HepG2 (cell line): ENCODE measurements around the gene PKP3. TPM values are rescaled to one million over a fixed set of nuclear protein-coding genes. Genes with fewer than 3 reads are reported as not detected.

Source experiments
- ATF4 ChIP-seq, 2 experiments: fragments of 450-650 bp in 1 of 2; sonication (generic) in 1 of 2; formaldehyde crosslinking; IDR thresholded peaks; 2 replicates each; pipeline versions ENCODE4 v1.5.0 to v1.8.0; 2020 to 2022; ENCODE audit warnings: mild to moderate bottlenecking in 1 of 2, missing genetic modification reagents in 1 of 2
- CCAR2 ChIP-seq: fragments of 200-400 bp; formaldehyde crosslinking; optimal IDR thresholded peaks from 2 replicates; pipeline ENCODE3; 2018; ENCODE audit warnings: low read depth, mild to moderate bottlenecking, low read length, moderate library complexity
- JARID2 ChIP-seq: sonication (generic); formaldehyde crosslinking; IDR thresholded peaks from 2 replicates; pipeline ENCODE4 v1.8.1; 2023; ENCODE audit warnings: missing genetic modification reagents, inconsistent platforms; ENCODE audit not compliant: insufficient replicate concordance
- RAD21 ChIP-seq: fragments of 450-650 bp; formaldehyde crosslinking; IDR thresholded peaks from 2 replicates; pipeline ENCODE4 v1.5.0; 2020; ENCODE audit warnings: mild to moderate bottlenecking
- SMAD1 ChIP-seq: sonication (generic); formaldehyde crosslinking; IDR thresholded peaks from 2 replicates; pipeline ENCODE4 v1.4.0; 2020; ENCODE audit warnings: missing genetic modification reagents, low read depth, mild to moderate bottlenecking, borderline replicate concordance
- TFAP4 ChIP-seq: sonication (generic); IDR thresholded peaks from 2 replicates; pipeline ENCODE4 v1.6.1; 2016; ENCODE audit warnings: low read depth, borderline replicate concordance
- TFDP1 ChIP-seq: IDR thresholded peaks from 2 replicates; pipeline ENCODE4 v1.6.1; 2016; ENCODE audit warnings: missing compliant biosample characterization, missing genetic modification reagents, borderline replicate concordance
- ZNF274 ChIP-seq: sonication (generic); formaldehyde crosslinking; IDR thresholded peaks from 2 replicates; pipeline ENCODE4 v1.5.1; 2020; ENCODE audit warnings: mild to moderate bottlenecking, missing genetic modification reagents
- ZNF34 ChIP-seq: sonication (generic); formaldehyde crosslinking; IDR thresholded peaks from 2 replicates; pipeline ENCODE4 v1.4.0; 2020; ENCODE audit warnings: mild to moderate bottlenecking, missing genetic modification reagents, borderline replicate concordance
- ZNF563 ChIP-seq: sonication (generic); formaldehyde crosslinking; IDR thresholded peaks from 2 replicates; pipeline ENCODE4 v1.8.0; 2022; ENCODE audit warnings: mild to moderate bottlenecking, moderate library complexity, missing genetic modification reagents
- ZNF597 ChIP-seq: sonication (generic); formaldehyde crosslinking; IDR thresholded peaks from 2 replicates; pipeline ENCODE4 v1.5.0; 2020; ENCODE audit warnings: missing genetic modification reagents
- polyA plus RNA-seq, 8 experiments: library from polyadenylated mRNA; depleted of rRNA in 3 of 8; stranded (reverse) in 7 of 8; unstranded in 1 of 8; fragments of >200 nt; fragmentation: Illumina TruSeq in 4 of 8; extraction: Trizol in 4 of 8; gene quantifications; 2 replicates each; pipeline versions ENCODE4 v1.2.1 to v1.2.3, GENCODE V29; 2011 to 2016; ENCODE audit warnings: low read depth in 4 of 8, missing spikeins in 1 of 8, mixed read lengths in 1 of 8; ENCODE audit not compliant: insufficient read depth in 1 of 8
- total RNA-seq, 5 experiments: library from RNA; depleted of rRNA; stranded (reverse); fragments of >200 nt; fragmentation: Illumina TruSeq; extraction: Trizol; gene quantifications; 2 replicates each; pipeline ENCODE4 v1.2.3, GENCODE V29; 2016; ENCODE audit warnings: low read depth in 1 of 5
- TF ChIP-seq, protein P1 (sequence below): sonication (generic); formaldehyde crosslinking; IDR thresholded peaks from 2 replicates; pipeline ENCODE4 v1.5.1; 2020; ENCODE audit warnings: mild to moderate bottlenecking, moderate library complexity, missing genetic modification reagents
- TF ChIP-seq, protein P2 (sequence below): sonication (generic); formaldehyde crosslinking; IDR thresholded peaks from 2 replicates; pipeline ENCODE4 v1.4.0; 2020; ENCODE audit warnings: low read depth, mild to moderate bottlenecking, missing genetic modification reagents
- TF ChIP-seq, protein P3 (sequence below): sonication (generic); formaldehyde crosslinking; IDR thresholded peaks from 2 replicates; pipeline ENCODE4 v1.4.0; 2020; ENCODE audit warnings: missing genetic modification reagents

Gene PKP3
- total and polyA plus RNA-seq, 2 of the 13 experiments (the other 11 are each of a cell fraction or from before 2014, with no cell fraction given): 18.0 to 28.7 TPM

- TF ChIP-seq, protein P1, sequence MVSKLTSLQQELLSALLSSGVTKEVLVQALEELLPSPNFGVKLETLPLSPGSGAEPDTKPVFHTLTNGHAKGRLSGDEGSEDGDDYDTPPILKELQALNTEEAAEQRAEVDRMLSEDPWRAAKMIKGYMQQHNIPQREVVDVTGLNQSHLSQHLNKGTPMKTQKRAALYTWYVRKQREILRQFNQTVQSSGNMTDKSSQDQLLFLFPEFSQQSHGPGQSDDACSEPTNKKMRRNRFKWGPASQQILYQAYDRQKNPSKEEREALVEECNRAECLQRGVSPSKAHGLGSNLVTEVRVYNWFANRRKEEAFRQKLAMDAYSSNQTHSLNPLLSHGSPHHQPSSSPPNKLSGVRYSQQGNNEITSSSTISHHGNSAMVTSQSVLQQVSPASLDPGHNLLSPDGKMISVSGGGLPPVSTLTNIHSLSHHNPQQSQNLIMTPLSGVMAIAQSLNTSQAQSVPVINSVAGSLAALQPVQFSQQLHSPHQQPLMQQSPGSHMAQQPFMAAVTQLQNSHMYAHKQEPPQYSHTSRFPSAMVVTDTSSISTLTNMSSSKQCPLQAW (CRISPR knock-in tag): peak; percentile 15; the same call in 1 of the 2 replicates
- TF ChIP-seq, protein P2, sequence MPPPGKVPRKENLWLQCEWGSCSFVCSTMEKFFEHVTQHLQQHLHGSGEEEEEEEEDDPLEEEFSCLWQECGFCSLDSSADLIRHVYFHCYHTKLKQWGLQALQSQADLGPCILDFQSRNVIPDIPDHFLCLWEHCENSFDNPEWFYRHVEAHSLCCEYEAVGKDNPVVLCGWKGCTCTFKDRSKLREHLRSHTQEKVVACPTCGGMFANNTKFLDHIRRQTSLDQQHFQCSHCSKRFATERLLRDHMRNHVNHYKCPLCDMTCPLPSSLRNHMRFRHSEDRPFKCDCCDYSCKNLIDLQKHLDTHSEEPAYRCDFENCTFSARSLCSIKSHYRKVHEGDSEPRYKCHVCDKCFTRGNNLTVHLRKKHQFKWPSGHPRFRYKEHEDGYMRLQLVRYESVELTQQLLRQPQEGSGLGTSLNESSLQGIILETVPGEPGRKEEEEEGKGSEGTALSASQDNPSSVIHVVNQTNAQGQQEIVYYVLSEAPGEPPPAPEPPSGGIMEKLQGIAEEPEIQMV (CRISPR knock-in tag): peak; percentile 67; the same call in 1 of the 2 replicates
- TF ChIP-seq ZNF563 (CRISPR knock-in tag): peak; percentile 75
- TF ChIP-seq JARID2 (CRISPR knock-in tag): no peak
- TF ChIP-seq TFDP1: peak; percentile 82
- peak; percentile 73 for TF ChIP-seq SMAD1 (CRISPR knock-in tag)
- TF ChIP-seq CCAR2: no peak
- TF ChIP-seq RAD21: peak; percentile 50
- TF ChIP-seq, protein P3, sequence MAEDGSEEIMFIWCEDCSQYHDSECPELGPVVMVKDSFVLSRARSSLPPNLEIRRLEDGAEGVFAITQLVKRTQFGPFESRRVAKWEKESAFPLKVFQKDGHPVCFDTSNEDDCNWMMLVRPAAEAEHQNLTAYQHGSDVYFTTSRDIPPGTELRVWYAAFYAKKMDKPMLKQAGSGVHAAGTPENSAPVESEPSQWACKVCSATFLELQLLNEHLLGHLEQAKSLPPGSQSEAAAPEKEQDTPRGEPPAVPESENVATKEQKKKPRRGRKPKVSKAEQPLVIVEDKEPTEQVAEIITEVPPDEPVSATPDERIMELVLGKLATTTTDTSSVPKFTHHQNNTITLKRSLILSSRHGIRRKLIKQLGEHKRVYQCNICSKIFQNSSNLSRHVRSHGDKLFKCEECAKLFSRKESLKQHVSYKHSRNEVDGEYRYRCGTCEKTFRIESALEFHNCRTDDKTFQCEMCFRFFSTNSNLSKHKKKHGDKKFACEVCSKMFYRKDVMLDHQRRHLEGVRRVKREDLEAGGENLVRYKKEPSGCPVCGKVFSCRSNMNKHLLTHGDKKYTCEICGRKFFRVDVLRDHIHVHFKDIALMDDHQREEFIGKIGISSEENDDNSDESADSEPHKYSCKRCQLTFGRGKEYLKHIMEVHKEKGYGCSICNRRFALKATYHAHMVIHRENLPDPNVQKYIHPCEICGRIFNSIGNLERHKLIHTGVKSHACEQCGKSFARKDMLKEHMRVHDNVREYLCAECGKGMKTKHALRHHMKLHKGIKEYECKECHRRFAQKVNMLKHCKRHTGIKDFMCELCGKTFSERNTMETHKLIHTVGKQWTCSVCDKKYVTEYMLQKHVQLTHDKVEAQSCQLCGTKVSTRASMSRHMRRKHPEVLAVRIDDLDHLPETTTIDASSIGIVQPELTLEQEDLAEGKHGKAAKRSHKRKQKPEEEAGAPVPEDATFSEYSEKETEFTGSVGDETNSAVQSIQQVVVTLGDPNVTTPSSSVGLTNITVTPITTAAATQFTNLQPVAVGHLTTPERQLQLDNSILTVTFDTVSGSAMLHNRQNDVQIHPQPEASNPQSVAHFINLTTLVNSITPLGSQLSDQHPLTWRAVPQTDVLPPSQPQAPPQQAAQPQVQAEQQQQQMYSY: peak; percentile 88
- TF ChIP-seq ZNF34 (CRISPR knock-in tag): peak; percentile 98
- no peak for TF ChIP-seq ATF4 (CRISPR knock-in tag; IDR thresholded peaks at IDR 0.05)
- TF ChIP-seq ZNF274: peak; percentile 26; the same call in 1 of the 2 replicates
- peak; percentile 23; the same call in 1 of the 2 replicates for TF ChIP-seq TFAP4
- TF ChIP-seq ZNF597: peak; percentile 100
Observed at GRCh38 chr11:449889-450808, 56.1 kb downstream of the PKP3 start, which contains the start of gene PTDSS2 (continued).
